Measurements from ENCODE around the gene LAPTM4A. TPM values are rescaled to one million over a fixed set of nuclear protein-coding genes. Genes with fewer than 3 reads are reported as not detected.
A peak's percentile ranks its signal among the peaks of the same experiment; 100 is the strongest.

Gene LAPTM4A
- 47.6 TPM for total RNA-seq
- polyA plus RNA-seq = 168 TPM
- long read RNA-seq, donor 1, transcript LAPTM4A-201 (7 exons, 1,765 nt) = major isoform, 10 of 10 reads
- long read RNA-seq, donor 1, partial matches to known transcripts = 0 of 10 reads
- long read RNA-seq, donor 1, other reads (novel, unspliced or antisense) = 0 of 10 reads
- long read RNA-seq, donor 2, transcript LAPTM4A-201 (7 exons, 1,765 nt) = major isoform, 132 of 177 reads
- long read RNA-seq, donor 2, partial matches to known transcripts = 37 of 177 reads
- long read RNA-seq, donor 2, other reads (novel, unspliced or antisense) = 5 of 177 reads
- long read RNA-seq, donor 3, transcript LAPTM4A-201 (7 exons, 1,765 nt) = major isoform, 107 of 136 reads
- long read RNA-seq, donor 3, partial matches to known transcripts = 25 of 136 reads
- long read RNA-seq, donor 3, other reads (novel, unspliced or antisense) = 0 of 136 reads
- long read RNA-seq, donor 4, transcript LAPTM4A-201 (7 exons, 1,765 nt) = major isoform, 32 of 42 reads
- long read RNA-seq, donor 4, partial matches to known transcripts = 10 of 42 reads
- long read RNA-seq, donor 4, other reads (novel, unspliced or antisense) = 0 of 42 reads
- long read RNA-seq, donor 5, transcript LAPTM4A-201 (7 exons, 1,765 nt) = major isoform, 186 of 404 reads
- long read RNA-seq, donor 5, partial matches to known transcripts = 208 of 404 reads
- long read RNA-seq, donor 5, other reads (novel, unspliced or antisense) = 8 of 404 reads
- long read RNA-seq, donor 6, transcript LAPTM4A-201 (7 exons, 1,765 nt) = major isoform, 87 of 103 reads
- long read RNA-seq, donor 6, partial matches to known transcripts = 8 of 103 reads
- long read RNA-seq, donor 6, other reads (novel, unspliced or antisense) = 5 of 103 reads
- long read RNA-seq, donor 7, transcript LAPTM4A-201 (7 exons, 1,765 nt) = major isoform, 80 of 109 reads
- long read RNA-seq, donor 7, partial matches to known transcripts = 28 of 109 reads
- long read RNA-seq, donor 7, other reads (novel, unspliced or antisense) = 0 of 109 reads
- long read RNA-seq, donor 8, transcript LAPTM4A-201 (7 exons, 1,765 nt) = major isoform, 57 of 64 reads
- long read RNA-seq, donor 8, partial matches to known transcripts = 7 of 64 reads
- long read RNA-seq, donor 8, other reads (novel, unspliced or antisense) = 0 of 64 reads
- long read RNA-seq, donor 9, transcript LAPTM4A-201 (7 exons, 1,765 nt) = major isoform, 36 of 51 reads
- long read RNA-seq, donor 9, partial matches to known transcripts = 10 of 51 reads
- long read RNA-seq, donor 9, other reads (novel, unspliced or antisense) = 5 of 51 reads
- long read RNA-seq, donor 10, transcript LAPTM4A-201 (7 exons, 1,765 nt) = major isoform, 49 of 85 reads
- long read RNA-seq, donor 10, partial matches to known transcripts = 30 of 85 reads
- long read RNA-seq, donor 10, other reads (novel, unspliced or antisense) = 5 of 85 reads

DNA sequence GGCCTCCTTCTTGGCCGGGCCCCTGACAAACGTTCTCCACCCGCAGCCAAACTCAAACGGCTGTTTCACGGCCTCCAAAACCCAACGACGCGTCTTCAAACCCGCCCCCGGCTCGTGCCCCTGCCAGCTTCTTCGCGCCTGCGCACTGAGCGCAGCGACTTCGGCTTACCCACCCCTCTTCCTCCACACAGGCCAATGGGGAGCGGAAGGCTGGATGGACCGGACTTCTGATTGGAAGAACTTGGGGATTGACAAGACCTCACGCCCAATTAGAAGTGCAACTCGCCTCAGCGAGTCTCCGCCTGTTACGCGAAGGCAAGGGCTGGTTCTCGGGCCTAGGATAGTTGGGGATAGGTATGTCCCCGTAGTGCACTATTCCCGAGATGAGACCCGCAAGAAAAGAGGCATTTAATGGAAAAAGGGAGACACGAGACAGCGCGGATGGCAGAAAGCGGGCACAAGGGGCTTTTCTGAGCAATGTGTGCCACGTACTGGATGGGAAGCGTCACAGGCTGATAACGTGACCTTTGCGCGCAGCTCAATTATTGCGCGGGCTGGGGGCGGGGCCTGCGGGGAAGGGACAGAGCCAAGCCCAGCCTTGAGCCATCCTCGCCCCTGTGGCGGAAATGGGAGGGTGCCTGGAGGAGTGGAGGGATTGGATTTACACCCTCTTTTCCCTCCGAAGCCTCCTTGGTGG is at the start of gene LAPTM4A:
Gene LAPTM4A, minus strand, starts transcription at position 97 of the 697 bp plus-strand sequence. CDS start 108 bp downstream, outside the sequence.
- Histone ChIP-seq H3K27ac (ENCODE audit: low read depth in 1 of 2, low read length in 1 of 2) (peak within 1 kb of the TSS; percentile 91 to 99), H3K27me3 (ENCODE audit: control insufficient read depth in 2 of 2, insufficient read depth in 1 of 2, low read length in 1 of 2) (peaks cover 0 to 3% of the 10 kb centered on the region in 2 donors), H3K9me3 (ENCODE audit: control insufficient read depth in 2 of 2, insufficient read depth in 1 of 2, low read length in 1 of 2) (no peaks in the 10 kb centered on the region), H3K4me1 (ENCODE audit: control insufficient read depth in 2 of 2, insufficient read depth in 2 of 2, low read length in 2 of 2) (peaks cover 0 to 5% of the 10 kb centered on the region in 2 donors), H3K36me3 (ENCODE audit: control insufficient read depth in 2 of 2, insufficient read depth in 2 of 2, low read length in 1 of 2) (no peaks in the 10 kb centered on the region), H3K4me3 (ENCODE audit: low read length in 2 of 2) (peak within 1 kb of the TSS; percentile 58 to 69)
- under 1% methylated on average over 45 of the region's 45 CpGs for WGBS
- DNase-seq (ENCODE audit: low read depth in 6 of 9, low spot score in 9 of 9) = peak; percentile 95 to 100 (median 99)

DNA sequence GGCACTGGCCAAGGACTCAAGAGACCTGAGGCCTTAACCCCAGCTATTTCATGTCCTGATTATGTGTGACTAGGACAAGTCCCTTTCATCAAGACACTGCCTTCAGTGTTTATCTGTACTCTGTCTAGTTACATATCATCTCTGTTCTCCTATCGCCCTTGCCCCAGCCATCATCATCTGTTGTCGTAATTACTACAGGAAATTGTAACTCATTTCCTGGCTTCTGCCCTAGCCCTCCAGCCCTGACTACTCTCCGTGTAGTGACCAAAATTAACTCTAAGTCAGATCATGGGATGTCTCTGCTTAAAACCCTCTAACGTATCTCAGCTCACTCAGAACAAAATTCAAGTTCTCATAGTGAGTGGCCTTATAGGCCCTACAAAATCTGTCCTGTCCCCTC is 49.3 kb upstream of the LAPTM4A start:
- Histone ChIP-seq H3K4me3 (ENCODE audit: low read length in 2 of 2) (no peak overlapping the region), H3K27ac (ENCODE audit: low read depth in 1 of 2, low read length in 1 of 2) (no peak overlapping the region), H3K9me3 (ENCODE audit: control insufficient read depth in 2 of 2, insufficient read depth in 1 of 2, low read length in 1 of 2) (peaks cover 0 to 4% of the 10 kb centered on the region in 2 donors), H3K4me1 (ENCODE audit: control insufficient read depth in 2 of 2, insufficient read depth in 2 of 2, low read length in 2 of 2) (no peaks in the 10 kb centered on the region), H3K27me3 (ENCODE audit: control insufficient read depth in 2 of 2, insufficient read depth in 1 of 2, low read length in 1 of 2) (peaks cover 0 to 3% of the 10 kb centered on the region in 2 donors), H3K36me3 (ENCODE audit: control insufficient read depth in 2 of 2, insufficient read depth in 2 of 2, low read length in 1 of 2) (no peaks in the 10 kb centered on the region)
- 95% methylated on average over 4 of the region's 4 CpGs for WGBS
- DNase-seq (ENCODE audit: low read depth in 6 of 9, low spot score in 9 of 9) = no peak

DNA sequence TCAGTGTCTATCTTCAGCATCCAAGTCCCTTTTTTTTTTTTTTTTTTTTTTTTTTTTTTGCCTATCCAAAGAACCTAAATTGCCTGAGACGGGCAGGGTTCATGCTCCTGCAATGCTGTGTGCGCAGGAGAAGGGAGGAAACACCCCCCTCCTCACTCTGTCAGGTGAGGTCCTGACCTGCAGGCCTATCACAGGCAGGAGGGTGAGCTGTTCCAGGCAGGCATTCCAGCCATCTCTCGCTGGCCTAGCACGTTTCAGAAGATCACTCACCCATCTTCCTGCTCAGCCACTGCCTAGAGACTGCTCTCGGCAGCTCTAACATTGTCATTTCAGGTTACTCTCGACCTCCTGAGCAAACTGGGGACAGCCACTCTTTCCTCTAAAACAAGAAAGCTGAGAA is 48.4 kb upstream of the LAPTM4A start:
- H3K9me3 ChIP-seq (ENCODE audit: control insufficient read depth in 2 of 2, insufficient read depth in 1 of 2, low read length in 1 of 2) = peaks cover 0 to 4% of the 10 kb centered on the region in 2 donors
- H3K27me3 ChIP-seq (ENCODE audit: control insufficient read depth in 2 of 2, insufficient read depth in 1 of 2, low read length in 1 of 2) = peaks cover 0 to 2% of the 10 kb centered on the region in 2 donors
- DNase-seq (ENCODE audit: low read depth in 6 of 9, low spot score in 9 of 9) = no peak
- no peaks in the 10 kb centered on the region for H3K4me1 ChIP-seq (ENCODE audit: control insufficient read depth in 2 of 2, insufficient read depth in 2 of 2, low read length in 2 of 2)
- H3K4me3 ChIP-seq (ENCODE audit: low read length in 2 of 2) = no peak overlapping the region
- no peaks in the 10 kb centered on the region for H3K36me3 ChIP-seq (ENCODE audit: control insufficient read depth in 2 of 2, insufficient read depth in 2 of 2, low read length in 1 of 2)
- no peak overlapping the region for H3K27ac ChIP-seq (ENCODE audit: low read depth in 1 of 2, low read length in 1 of 2)
- 89% methylated on average over 6 of the region's 6 CpGs for WGBS

DNA sequence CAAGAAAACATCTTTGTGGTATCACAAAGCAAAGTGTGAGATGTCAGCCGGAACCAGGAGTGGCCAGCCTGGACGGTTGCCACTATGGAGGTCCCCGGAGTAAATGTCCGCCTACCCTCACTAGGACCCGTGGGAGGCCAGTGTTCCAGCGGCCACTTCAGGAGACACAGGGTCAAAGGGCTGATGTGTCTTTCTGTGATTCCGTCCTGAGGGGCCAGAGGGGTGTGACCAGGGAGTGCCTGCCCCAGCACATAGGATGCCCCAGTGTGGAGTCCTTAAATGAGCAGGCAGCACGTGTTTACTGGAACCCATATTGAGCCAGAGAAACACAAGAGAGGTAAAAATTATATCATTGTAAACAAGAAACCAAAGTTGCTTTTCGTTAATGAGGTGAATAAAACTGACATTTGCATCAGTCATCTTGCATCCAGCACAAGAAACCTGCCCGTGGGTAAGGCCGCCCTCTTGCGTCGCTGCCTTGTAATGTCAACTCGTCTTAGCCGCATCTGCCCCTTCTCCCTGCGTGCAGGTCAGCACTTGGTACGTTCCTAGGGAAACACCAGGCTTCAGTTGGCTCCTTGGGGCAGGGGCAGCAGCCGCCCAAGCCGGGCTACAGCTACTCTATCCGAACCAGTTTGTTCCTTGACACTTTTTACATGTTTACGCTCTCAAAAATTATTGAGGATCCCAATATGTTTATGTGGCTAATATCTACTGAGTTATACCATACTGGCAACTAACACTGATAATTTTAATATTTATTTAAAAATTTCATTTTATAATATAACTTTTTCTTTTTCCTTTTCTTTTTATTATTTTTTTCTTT is 46.7 kb upstream of the LAPTM4A start:
- 29% methylated on average over 21 of the region's 21 CpGs for WGBS
- peaks cover 0 to 4% of the 10 kb centered on the region in 2 donors for H3K9me3 ChIP-seq (ENCODE audit: control insufficient read depth in 2 of 2, insufficient read depth in 1 of 2, low read length in 1 of 2)
- no peaks in the 10 kb centered on the region for H3K36me3 ChIP-seq (ENCODE audit: control insufficient read depth in 2 of 2, insufficient read depth in 2 of 2, low read length in 1 of 2)
- H3K4me1 ChIP-seq (ENCODE audit: control insufficient read depth in 2 of 2, insufficient read depth in 2 of 2, low read length in 2 of 2) = peaks cover 0 to 3% of the 10 kb centered on the region in 2 donors
- peaks cover 0 to 6% of the 10 kb centered on the region in 2 donors for H3K27me3 ChIP-seq (ENCODE audit: control insufficient read depth in 2 of 2, insufficient read depth in 1 of 2, low read length in 1 of 2)
- H3K27ac ChIP-seq (ENCODE audit: low read depth in 1 of 2, low read length in 1 of 2) = no peak overlapping the region
- no peak overlapping the region for H3K4me3 ChIP-seq (ENCODE audit: low read length in 2 of 2)
- peak; percentile 32 to 82 (median 56) for DNase-seq (ENCODE audit: low read depth in 6 of 9, low spot score in 9 of 9)

DNA sequence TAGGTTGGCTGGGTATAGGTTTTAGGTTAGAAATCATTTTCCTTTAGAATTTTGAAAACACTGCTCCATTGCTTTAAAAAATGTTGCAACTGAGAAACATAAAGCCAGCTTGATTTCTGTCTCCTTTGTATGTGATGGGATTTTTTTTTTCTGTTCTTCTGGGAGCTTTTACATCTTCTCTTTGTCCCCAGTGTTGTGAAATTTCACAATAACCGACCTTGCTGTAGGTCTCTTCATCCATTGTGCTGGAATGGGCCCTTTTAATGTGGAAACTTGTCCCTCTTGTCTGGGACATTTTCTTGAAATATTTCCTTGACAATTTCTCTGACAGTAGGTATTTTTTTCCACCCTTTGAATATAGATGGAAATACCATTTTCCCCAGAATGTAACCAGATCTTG is 44.0 kb upstream of the LAPTM4A start:
- WGBS = 91% methylated on average over 1 of the region's 1 CpG
- Histone ChIP-seq H3K4me3 (ENCODE audit: low read length in 2 of 2) (no peak overlapping the region), H3K27ac (ENCODE audit: low read depth in 1 of 2, low read length in 1 of 2) (no peak overlapping the region), H3K4me1 (ENCODE audit: control insufficient read depth in 2 of 2, insufficient read depth in 2 of 2, low read length in 2 of 2) (peaks cover 0 to 3% of the 10 kb centered on the region in 2 donors), H3K36me3 (ENCODE audit: control insufficient read depth in 2 of 2, insufficient read depth in 2 of 2, low read length in 1 of 2) (no peaks in the 10 kb centered on the region), H3K9me3 (ENCODE audit: control insufficient read depth in 2 of 2, insufficient read depth in 1 of 2, low read length in 1 of 2) (no peaks in the 10 kb centered on the region), H3K27me3 (ENCODE audit: control insufficient read depth in 2 of 2, insufficient read depth in 1 of 2, low read length in 1 of 2) (peaks cover 0 to 6% of the 10 kb centered on the region in 2 donors)
- DNase-seq (ENCODE audit: low read depth in 6 of 9, low spot score in 9 of 9) = no peak

DNA sequence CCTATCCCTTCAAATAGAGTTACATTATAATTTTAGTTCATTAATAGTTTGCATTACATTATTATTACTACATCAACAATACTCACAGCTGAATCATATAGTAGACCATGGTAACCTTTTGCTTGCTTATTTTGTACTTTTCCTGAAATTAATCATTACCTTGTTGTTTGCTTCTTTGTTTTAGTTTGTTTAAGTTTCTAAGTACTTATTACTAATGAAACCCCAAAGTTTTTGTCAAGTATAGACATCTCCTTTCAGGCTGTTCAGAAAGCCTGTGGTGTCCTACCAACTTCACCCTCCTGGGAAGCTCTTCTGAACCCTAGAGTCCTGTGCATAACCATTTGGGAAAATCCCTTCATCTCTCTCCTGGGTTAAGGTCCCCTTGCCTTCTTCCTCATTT is 43.5 kb upstream of the LAPTM4A start:
- Histone ChIP-seq H3K4me3 (ENCODE audit: low read length in 2 of 2) (no peak overlapping the region), H3K9me3 (ENCODE audit: control insufficient read depth in 2 of 2, insufficient read depth in 1 of 2, low read length in 1 of 2) (no peaks in the 10 kb centered on the region), H3K4me1 (ENCODE audit: control insufficient read depth in 2 of 2, insufficient read depth in 2 of 2, low read length in 2 of 2) (peaks cover 0 to 3% of the 10 kb centered on the region in 2 donors), H3K27ac (ENCODE audit: low read depth in 1 of 2, low read length in 1 of 2) (no peak overlapping the region), H3K36me3 (ENCODE audit: control insufficient read depth in 2 of 2, insufficient read depth in 2 of 2, low read length in 1 of 2) (no peaks in the 10 kb centered on the region), H3K27me3 (ENCODE audit: control insufficient read depth in 2 of 2, insufficient read depth in 1 of 2, low read length in 1 of 2) (peaks cover 0 to 6% of the 10 kb centered on the region in 2 donors)
- no peak for DNase-seq (ENCODE audit: low read depth in 6 of 9, low spot score in 9 of 9)

DNA sequence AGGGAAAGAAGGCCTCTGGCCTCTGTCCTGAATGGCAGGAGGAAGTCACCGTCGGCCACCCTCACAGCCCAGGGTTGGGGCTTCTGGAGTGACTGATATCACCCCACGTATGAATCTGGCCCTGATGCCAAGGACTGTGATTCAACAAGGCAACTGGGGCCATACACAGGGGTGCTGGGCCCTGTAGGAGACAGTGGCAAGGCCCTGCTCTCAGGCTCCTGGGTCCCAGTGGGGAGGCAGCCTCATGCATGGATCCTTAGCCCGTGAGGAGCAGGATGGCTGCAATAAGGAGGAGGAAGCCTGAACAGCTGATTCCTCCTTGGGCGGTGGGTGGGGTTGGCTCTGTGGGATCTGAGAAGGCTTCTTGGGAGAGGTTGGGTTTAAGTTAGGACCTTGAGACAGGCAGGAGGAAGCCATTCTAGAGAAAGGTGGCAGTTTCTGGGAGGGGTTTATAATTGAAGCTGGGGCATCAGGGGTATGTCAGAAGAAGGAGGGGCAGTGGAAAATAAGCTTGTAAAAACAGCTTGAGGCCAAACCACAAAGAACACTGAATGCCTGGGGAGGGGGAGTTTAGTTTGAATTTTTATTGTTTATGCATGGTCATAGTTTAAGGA is 42.8 kb upstream of the LAPTM4A start:
- H3K9me3 ChIP-seq (ENCODE audit: control insufficient read depth in 2 of 2, insufficient read depth in 1 of 2, low read length in 1 of 2) = no peaks in the 10 kb centered on the region
- H3K36me3 ChIP-seq (ENCODE audit: control insufficient read depth in 2 of 2, insufficient read depth in 2 of 2, low read length in 1 of 2) = no peaks in the 10 kb centered on the region
- no peak overlapping the region for H3K27ac ChIP-seq (ENCODE audit: low read depth in 1 of 2, low read length in 1 of 2)
- DNase-seq (ENCODE audit: low read depth in 6 of 9, low spot score in 9 of 9) = no peak
- no peak overlapping the region for H3K4me3 ChIP-seq (ENCODE audit: low read length in 2 of 2)
- peaks cover 0 to 6% of the 10 kb centered on the region in 2 donors for H3K27me3 ChIP-seq (ENCODE audit: control insufficient read depth in 2 of 2, insufficient read depth in 1 of 2, low read length in 1 of 2)
- peaks cover 0 to 3% of the 10 kb centered on the region in 2 donors for H3K4me1 ChIP-seq (ENCODE audit: control insufficient read depth in 2 of 2, insufficient read depth in 2 of 2, low read length in 2 of 2)
- WGBS = 94% methylated on average over 5 of the region's 5 CpGs
